ENCODE measurements around the gene SFRP5. TPM values are rescaled to one million over a fixed set of nuclear protein-coding genes. Genes with fewer than 3 reads are reported as not detected.

SFRP5 gene
- total RNA-seq, 1 donor from 2014 or later, result not detected

DNA sequence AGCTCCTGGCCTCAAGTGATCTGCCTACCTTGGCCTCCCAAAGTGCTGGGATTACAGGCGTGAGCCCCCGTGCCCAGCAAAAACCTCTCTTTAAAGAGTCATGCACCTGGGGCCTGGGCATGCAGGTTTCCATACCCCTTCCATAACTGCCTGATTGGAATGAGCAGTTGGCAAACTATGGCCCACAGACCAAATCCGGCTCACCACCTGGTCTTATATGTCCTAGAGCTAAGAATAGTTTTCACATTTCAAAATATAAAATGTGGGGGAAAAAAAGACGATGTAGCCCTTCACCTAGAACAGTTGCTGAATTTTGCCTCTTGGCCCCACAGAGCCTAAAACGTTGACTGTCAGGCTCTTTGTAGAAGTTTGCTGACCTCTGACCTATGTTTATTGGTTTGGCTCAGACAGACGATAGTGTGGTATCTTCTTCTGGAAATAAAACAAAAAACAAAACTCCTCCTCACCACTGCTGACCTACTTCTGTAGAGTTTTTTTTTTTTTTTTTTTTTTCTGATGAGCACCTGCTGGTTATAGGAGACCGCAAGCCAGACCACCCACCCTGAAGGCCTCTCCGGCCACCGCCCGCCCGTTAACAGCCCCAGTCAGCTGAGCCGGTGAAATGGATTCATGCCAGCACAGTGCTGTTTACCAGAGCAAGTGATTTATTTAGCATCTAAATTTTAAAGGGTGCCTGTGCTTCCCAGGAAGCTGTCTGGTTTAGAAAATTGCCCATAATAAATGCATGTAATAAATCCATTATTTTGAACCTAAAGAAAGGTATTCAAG lies 33.5 kb upstream of the SFRP5 start:
- Mint-ChIP-seq H3K4me3 (ENCODE audit: unreplicated experiment) (no peak overlapping the region), H3K36me3 (ENCODE audit: unreplicated experiment) (no peaks in the 10 kb centered on the region), H3K27ac (ENCODE audit: unreplicated experiment) (no peak overlapping the region), H3K4me1 (ENCODE audit: unreplicated experiment) (no peaks in the 10 kb centered on the region), H3K27me3 (ENCODE audit: unreplicated experiment) (peaks cover 34% of the 10 kb centered on the region), H3K9me3 (ENCODE audit: unreplicated experiment) (no peaks in the 10 kb centered on the region)
- no peak for DNase-seq (ENCODE audit: extremely low spot score, unreplicated experiment)
- TF ChIP-seq, protein P1, sequence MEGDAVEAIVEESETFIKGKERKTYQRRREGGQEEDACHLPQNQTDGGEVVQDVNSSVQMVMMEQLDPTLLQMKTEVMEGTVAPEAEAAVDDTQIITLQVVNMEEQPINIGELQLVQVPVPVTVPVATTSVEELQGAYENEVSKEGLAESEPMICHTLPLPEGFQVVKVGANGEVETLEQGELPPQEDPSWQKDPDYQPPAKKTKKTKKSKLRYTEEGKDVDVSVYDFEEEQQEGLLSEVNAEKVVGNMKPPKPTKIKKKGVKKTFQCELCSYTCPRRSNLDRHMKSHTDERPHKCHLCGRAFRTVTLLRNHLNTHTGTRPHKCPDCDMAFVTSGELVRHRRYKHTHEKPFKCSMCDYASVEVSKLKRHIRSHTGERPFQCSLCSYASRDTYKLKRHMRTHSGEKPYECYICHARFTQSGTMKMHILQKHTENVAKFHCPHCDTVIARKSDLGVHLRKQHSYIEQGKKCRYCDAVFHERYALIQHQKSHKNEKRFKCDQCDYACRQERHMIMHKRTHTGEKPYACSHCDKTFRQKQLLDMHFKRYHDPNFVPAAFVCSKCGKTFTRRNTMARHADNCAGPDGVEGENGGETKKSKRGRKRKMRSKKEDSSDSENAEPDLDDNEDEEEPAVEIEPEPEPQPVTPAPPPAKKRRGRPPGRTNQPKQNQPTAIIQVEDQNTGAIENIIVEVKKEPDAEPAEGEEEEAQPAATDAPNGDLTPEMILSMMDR (IDR thresholded peaks at IDR 0.05), result no peak

DNA sequence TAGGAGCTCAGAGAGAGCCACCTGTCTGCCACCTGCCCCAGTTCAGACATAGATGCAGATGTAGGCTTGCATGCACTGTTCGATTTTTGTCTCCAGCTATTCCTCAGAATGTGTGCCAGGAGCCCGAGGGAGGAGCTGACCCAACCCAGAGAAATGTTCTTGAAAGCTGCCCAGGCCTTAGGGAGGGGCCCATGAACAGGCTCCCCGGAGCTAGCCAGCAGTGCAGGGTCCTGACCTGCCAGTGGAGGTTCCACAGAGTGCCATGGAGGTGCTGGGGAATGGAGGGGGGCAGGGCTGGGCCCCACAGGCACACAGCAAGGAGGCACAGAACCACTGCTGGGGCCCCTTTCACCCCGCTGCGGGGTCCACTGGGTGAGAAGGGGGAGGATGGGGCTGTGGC lies 29.6 kb upstream of the SFRP5 start:
- Mint-ChIP-seq H3K27ac (ENCODE audit: unreplicated experiment) (no peak overlapping the region), H3K4me3 (ENCODE audit: unreplicated experiment) (no peak overlapping the region), H3K4me1 (ENCODE audit: unreplicated experiment) (no peaks in the 10 kb centered on the region), H3K27me3 (ENCODE audit: unreplicated experiment) (peaks cover 61% of the 10 kb centered on the region), H3K9me3 (ENCODE audit: unreplicated experiment) (peaks cover 11% of the 10 kb centered on the region), H3K36me3 (ENCODE audit: unreplicated experiment) (no peaks in the 10 kb centered on the region)
- TF ChIP-seq, protein P1 (IDR thresholded peaks at IDR 0.05), result no peak
- no peak for DNase-seq (ENCODE audit: extremely low spot score, unreplicated experiment)

DNA sequence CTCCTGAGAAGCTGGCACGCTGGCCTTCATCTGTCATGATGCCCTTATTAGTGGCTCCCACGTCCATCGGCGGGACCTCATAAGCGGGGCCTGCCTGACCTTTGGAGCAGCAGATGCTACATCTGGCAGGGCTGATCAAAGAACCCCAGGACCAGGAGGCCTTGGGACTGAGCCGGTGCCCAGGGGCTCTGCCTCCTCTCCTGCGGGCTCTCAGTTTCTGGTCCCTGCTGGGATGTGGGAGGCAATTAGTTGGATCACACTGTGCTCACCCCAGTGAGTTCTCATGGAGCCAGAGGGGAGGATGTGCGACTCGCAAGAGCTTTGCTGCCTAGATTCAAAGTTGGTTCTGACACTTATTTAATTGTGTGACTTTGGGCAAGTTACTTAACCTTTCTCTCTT lies 28.7 kb upstream of the SFRP5 start:
- Mint-ChIP-seq H3K27ac (ENCODE audit: unreplicated experiment) (no peak overlapping the region), H3K36me3 (ENCODE audit: unreplicated experiment) (no peaks in the 10 kb centered on the region), H3K4me1 (ENCODE audit: unreplicated experiment) (no peaks in the 10 kb centered on the region), H3K4me3 (ENCODE audit: unreplicated experiment) (no peak overlapping the region), H3K9me3 (ENCODE audit: unreplicated experiment) (peaks cover 11% of the 10 kb centered on the region), H3K27me3 (ENCODE audit: unreplicated experiment) (peaks cover 64% of the 10 kb centered on the region)
- TF ChIP-seq, protein P1 (IDR thresholded peaks at IDR 0.05), result no peak
- no peak for DNase-seq (ENCODE audit: extremely low spot score, unreplicated experiment)

DNA sequence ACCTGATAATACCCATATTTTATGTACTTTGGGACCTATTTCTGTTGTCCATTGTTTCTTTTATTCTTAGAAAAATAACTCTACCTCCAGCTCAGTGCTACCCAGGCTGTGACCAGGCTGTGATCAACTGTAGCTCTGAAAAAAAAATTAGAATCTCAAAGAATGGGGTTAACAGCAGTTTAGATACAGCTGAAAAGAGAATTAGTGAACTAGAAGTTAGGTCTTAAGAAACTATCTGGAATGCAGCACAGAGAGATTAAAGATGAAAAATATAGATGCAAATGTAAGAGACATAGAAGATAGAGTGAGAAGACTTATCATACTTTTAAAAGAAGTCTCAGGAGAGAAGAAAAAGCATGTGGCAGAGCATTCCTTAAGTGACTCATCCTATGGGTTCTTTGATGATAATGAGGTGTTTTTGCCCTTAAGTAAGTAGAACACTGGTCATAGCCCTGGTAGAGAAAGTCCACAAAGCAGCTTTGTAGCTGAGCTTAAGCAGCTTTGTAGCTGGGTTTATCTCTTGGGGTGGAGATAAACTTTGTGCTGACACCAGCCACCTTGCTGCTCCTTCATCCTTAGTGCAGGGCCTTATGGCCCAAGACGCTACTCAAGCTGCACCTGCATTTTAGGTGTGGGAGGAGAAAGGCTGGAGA lies 27.3 kb upstream of the SFRP5 start:
- Mint-ChIP-seq H3K27me3 (ENCODE audit: unreplicated experiment) (peaks cover 69% of the 10 kb centered on the region), H3K4me1 (ENCODE audit: unreplicated experiment) (no peaks in the 10 kb centered on the region), H3K9me3 (ENCODE audit: unreplicated experiment) (peaks cover 11% of the 10 kb centered on the region), H3K4me3 (ENCODE audit: unreplicated experiment) (no peak overlapping the region), H3K36me3 (ENCODE audit: unreplicated experiment) (no peaks in the 10 kb centered on the region), H3K27ac (ENCODE audit: unreplicated experiment) (no peak overlapping the region)
- TF ChIP-seq, protein P1 (IDR thresholded peaks at IDR 0.05), result no peak
- DNase-seq (ENCODE audit: extremely low spot score, unreplicated experiment), result no peak

DNA sequence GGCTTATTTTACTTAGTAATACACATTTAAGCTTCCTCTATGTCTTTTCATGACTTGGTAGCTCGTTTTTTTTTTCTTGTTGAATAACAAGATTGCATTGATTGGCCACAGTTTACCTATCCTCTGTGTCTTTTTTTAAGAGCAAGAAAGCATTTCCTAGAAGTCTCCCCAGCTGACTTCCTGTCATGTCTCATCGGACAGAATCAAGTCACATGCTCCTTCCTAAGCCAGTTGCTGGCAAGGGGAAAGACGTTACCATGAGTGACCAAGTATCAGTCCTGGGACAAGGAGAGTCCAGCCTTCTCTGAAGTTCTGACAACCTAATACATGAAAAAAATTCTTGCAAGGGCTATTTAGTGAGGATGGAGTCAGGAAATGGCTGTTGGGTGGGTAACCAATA lies 24.9 kb upstream of the SFRP5 start:
- TF ChIP-seq, protein P1 (IDR thresholded peaks at IDR 0.05), result no peak
- no peak overlapping the region for H3K27ac Mint-ChIP-seq (ENCODE audit: unreplicated experiment)
- DNase-seq (ENCODE audit: extremely low spot score, unreplicated experiment), result no peak

More for the DNA sequence above, 24.9 kb upstream of the SFRP5 start:
- no peaks in the 10 kb centered on the region for H3K36me3 Mint-ChIP-seq (ENCODE audit: unreplicated experiment)
- H3K27me3 Mint-ChIP-seq (ENCODE audit: unreplicated experiment), result peaks cover 58% of the 10 kb centered on the region
- H3K4me1 Mint-ChIP-seq (ENCODE audit: unreplicated experiment), result no peaks in the 10 kb centered on the region
- no peak overlapping the region for H3K4me3 Mint-ChIP-seq (ENCODE audit: unreplicated experiment)
- H3K9me3 Mint-ChIP-seq (ENCODE audit: unreplicated experiment), result peaks cover 11% of the 10 kb centered on the region
